SIG-M5 treated with dmso at 0.1 percent for 504 hours (cell line): ENCODE data around the gene PRR13.
"Not testable (repeated sequence)": the region's sequence is repeated elsewhere in the genome, so short reads cannot be mapped to it uniquely, and the experiment has no call there.

ENCODE experiments used
- DNase-seq: peaks from one replicate; lab custom pipeline; 2025; ENCODE audit not compliant: unreplicated experiment; lab: John Stamatoyannopoulos, UW

Gene PRR13

GRCh38 chr12:53441040-53441833 lies at the start of gene PRR13:
Gene PRR13 (plus strand): TSS chr12:53441734. CDS start chr12:53442715, 981 bp downstream.
- peak; percentile 100 for DNase-seq

DNA sequence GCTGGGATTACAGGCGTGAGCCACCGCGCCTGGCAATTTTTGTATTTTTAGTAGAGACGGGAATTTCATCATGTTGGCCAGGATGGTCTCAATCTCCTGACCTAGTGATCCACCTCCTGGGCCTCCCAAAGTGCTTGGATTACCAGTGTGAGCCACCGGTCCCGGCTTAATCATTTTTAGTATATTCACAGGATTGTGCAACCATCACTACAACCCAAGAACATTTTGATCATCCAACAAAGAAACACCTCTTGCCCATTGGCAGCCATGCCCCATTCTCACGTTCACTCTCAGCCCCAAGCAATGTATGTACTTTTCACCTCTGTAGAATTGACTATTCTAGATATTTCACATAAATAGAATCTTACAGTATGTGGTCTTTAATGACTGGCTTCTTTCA lies 41.6 kb upstream of the PRR13 start:
- no peak for DNase-seq

DNA sequence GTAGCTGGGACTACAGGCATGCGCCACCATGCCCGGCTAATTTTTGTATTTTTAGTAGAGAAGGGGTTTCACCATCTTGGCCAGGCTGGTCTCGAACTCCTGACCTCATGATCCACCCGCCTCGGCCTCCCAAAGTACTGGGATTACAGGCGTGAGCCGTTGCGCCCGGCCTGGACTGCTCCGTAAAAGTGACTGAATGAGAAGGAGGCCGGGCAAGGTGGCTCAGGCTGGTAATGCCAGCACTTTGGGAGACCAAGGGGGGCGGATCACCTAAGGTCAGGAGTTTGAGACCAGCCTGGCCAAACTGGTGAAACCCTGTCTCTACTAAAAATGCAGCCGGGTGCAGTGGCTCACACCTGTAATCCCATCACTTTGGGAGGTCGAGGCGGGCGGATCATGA lies 39.2 kb upstream of the PRR13 start:
- DNase-seq = not testable (repeated sequence)

DNA sequence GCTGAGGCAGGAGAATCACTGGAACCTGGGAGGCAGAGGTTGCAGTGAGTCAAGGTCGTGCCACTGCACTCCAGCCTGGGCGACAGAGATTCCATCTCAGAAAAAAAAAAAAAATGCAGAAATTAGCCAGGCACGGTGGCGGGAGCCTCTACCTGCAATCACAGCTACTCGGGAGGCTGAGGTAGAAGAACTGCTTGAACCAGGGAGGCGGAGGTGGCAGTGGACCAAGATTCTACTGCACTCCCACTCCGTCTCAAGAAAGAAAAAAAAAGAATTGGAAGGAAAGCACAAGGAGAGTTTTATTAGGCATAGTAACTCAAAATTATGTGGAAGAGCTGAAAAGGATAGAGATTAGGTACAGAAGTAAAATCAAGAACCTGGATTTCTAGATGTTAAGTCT lies 38.7 kb upstream of the PRR13 start:
- DNase-seq = no peak

GRCh38 chr12:53410951-53411350 lies 30.6 kb upstream of the PRR13 start:
- DNase-seq = no peak

DNA sequence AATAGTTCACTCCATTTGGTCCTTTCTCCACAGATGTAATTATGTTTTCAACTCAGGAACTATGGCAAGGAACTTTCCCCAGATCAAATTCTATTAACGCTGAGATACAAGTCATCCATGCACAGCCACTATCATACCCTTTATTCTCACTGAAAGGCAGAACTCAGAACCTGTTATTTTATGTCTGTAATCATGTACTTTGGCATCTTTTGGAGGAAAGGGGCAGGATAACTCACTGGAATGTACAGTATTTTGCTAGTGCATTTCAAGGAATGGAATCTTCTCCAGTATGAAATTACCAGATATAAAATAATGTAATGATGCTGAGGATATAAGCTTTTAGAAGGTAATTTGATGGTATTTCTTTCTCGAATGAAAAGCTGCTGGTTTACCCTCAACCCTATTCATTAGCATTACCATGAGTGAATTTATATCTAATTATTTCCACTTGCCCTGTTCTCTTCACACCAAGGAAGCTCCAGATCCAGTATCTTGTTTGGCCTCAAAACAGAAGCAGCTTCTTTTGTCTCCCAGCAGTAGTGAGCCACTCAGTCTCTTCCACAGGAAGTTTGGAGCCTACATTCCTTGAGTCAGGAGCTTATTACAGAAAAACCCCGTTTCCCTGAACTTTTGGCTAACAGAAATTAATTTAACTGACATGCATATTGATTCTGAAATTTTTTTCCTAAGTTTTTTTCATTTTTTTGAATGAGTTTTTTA lies 27.9 kb upstream of the PRR13 start:
- no peak for DNase-seq

- DNase-seq = no peak
Observed at GRCh38 chr12:53414756-53415417, 26.6 kb upstream of the PRR13 start.

- DNase-seq = not testable (repeated sequence)
Observed at GRCh38 chr12:53415752-53416389, 25.7 kb upstream of the PRR13 start.

GRCh38 chr12:53417291-53417816 lies 24.2 kb upstream of the PRR13 start:
- peak; percentile 79 for DNase-seq

GRCh38 chr12:53418221-53418620 lies 23.3 kb upstream of the PRR13 start:
- DNase-seq = no peak

DNA sequence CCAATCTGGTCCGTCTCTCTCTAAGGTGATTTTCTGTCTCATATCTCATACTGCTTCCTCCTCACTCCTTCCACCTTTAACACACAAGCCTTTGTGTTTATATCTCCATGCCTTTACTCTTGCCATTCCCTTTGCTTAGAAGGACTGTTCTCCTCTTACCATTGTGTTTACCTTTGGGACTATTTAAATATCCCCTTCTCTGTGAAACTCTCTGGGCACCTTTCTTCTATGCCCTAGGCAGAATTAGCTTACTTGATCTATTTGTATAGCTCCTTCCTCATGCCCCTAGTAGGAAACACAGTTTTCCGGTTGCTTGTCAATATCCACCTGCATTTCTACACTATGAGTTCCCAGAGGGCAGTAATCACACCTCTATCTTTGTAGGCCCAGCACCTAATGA lies 21.8 kb upstream of the PRR13 start:
- DNase-seq = no peak

- not testable (repeated sequence) for DNase-seq
Observed at GRCh38 chr12:53422247-53422646, 19.3 kb upstream of the PRR13 start.

DNA sequence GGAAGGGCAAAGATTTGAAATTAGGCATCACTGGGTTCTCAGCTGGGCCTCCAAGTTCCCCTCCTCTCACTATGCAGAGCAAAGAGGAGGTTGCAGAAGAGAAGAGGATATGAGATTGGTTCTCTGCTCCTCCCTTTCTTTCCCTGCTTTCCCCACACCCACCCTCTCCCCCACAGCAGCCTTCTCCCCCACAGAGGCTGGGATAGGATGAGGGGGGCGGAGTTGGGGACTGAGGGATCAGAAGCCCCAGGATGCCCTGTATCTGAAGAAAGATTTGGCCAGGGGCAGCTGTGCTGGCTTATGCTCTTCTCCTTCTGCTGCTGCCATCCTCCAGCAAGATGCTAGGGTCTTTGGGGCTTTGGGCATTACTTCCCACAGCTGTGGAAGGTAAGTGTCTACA lies 17.9 kb upstream of the PRR13 start, which contains the start of gene AMHR2:
Gene AMHR2 (plus strand): TSS at position 259 of the 400 bp plus-strand sequence. CDS start 80 bp downstream, at position 339.
- DNase-seq = no peak

DNA sequence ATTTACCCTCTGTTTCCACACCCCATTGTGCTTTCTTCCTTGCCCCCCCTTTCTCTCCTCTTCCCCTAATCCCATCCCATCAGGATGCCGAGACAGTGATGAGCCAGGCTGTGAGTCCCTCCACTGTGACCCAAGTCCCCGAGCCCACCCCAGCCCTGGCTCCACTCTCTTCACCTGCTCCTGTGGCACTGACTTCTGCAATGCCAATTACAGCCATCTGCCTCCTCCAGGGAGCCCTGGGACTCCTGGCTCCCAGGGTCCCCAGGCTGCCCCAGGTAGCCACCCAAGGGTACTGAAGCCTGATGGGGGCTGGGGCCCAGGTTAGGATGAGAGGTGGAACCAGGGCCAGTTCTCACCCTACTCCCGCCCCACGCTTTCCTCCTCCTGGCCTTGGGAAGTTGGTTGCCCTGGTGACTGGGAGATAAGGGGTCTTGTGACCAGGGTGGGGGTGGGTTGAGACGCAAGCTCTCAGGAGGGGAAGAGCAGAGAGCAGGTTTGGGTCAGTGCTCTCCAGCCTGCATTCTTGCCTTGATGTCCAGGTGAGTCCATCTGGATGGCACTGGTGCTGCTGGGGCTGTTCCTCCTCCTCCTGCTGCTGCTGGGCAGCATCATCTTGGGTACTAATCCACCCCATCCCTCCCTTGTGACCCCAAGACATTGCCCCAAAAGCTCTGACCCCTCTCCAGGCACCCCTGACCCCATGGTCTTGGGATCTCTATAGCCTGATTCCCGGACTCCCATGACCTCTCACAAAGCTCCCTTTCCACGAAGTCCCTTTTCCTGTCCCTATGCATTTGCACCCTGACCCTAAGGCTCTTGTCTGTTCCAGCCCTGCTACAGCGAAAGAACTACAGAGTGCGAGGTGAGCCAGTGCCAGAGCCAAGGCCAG lies 16.7 kb upstream of the PRR13 start:
- DNase-seq = no peak

GRCh38 chr12:53425515-53426150 lies 15.9 kb upstream of the PRR13 start:
- DNase-seq = no peak

- no peak for DNase-seq
Observed at GRCh38 chr12:53427905-53428594, 13.5 kb upstream of the PRR13 start.

- DNase-seq = no peak
Observed at GRCh38 chr12:53428741-53429140, 12.8 kb upstream of the PRR13 start.

- DNase-seq = no peak
Observed at GRCh38 chr12:53430116-53430515, 11.4 kb upstream of the PRR13 start.

- DNase-seq = no peak
Observed at GRCh38 chr12:53431187-53431586, 10.3 kb upstream of the PRR13 start.
